ENCODE results near the gene BICD2.

The BICD2 gene

DNA sequence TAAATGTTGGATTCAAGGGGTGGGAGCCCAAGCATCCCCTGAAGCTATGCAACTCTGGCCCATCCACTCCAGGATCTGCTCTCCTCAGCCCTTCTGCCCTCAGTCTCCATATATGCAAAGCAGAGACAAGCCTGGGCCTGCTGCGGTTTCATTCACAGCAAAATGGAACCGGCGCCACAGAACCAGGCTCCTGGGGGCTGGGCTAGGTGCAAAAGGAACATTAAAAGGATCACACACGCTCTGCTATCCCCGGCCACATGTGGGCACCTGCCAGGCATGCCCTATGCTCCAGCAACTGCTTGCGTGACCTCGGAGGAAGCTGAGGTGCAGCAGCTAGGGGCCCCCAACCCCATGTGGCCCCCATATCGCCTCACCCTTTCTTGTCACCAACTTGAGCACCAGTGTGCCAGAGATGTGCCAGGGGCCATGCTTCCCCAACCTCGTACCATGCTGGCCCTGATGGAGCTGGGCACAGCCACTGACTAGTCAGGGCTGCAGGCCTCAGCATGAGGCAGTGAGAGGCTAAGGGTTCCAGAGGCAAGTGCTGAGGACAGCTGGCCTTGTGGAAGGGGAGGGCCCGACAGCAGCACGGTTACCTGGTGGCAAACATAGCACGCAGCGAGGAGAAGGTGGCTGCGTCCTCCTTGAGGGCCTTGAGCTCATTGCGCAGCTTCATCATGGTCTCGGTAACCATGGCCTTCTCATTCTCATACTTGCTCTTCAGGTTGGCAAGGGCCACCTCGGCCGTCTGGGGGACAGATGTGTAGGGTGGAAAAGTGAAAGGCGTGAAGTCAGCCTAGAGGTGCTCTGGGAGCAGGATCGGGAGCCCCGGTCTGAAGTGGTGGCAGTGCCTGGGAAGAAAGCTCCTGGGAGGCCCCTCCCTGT lies 47.2 kb downstream of the BICD2 start:
- Histone ChIP-seq H3K9ac (ENCODE audit: low read length) (peak overlapping the region; percentile 32), H3K79me2 (ENCODE audit: insufficient read depth, low read length) (peaks cover 3% of the 10 kb centered on the region), H4K20me1 (ENCODE audit: low read depth, low read length) (no peaks in the 10 kb centered on the region), H3K27ac (ENCODE audit: low read depth, low read length) (peak overlapping the region; percentile 88), H3K4me2 (ENCODE audit: low read depth, low read length, poor library complexity, severe bottlenecking) (peak overlapping the region; percentile 39), H3K9me2 (replicated peaks; ENCODE audit: insufficient read depth, low read length) (no peaks in the 10 kb centered on the region), H3K9me3 (ENCODE audit: insufficient read depth, low read length) (no peaks in the 10 kb centered on the region), H2AFZ (ENCODE audit: low read depth, low read length, severe bottlenecking) (no peak overlapping the region), H3K36me3 (ENCODE audit: low read length) (peaks cover 9% of the 10 kb centered on the region; the same call in 1 of the 2 replicates), H3K27me3 (ENCODE audit: low read length) (no peaks in the 10 kb centered on the region), H3F3A (ENCODE audit: insufficient read depth) (peaks cover 36% of the 10 kb centered on the region), H3K4me3 (ENCODE audit: insufficient read depth, low read length, poor library complexity, severe bottlenecking) (peak overlapping the region; percentile 6)
- TF ChIP-seq, protein P1, sequence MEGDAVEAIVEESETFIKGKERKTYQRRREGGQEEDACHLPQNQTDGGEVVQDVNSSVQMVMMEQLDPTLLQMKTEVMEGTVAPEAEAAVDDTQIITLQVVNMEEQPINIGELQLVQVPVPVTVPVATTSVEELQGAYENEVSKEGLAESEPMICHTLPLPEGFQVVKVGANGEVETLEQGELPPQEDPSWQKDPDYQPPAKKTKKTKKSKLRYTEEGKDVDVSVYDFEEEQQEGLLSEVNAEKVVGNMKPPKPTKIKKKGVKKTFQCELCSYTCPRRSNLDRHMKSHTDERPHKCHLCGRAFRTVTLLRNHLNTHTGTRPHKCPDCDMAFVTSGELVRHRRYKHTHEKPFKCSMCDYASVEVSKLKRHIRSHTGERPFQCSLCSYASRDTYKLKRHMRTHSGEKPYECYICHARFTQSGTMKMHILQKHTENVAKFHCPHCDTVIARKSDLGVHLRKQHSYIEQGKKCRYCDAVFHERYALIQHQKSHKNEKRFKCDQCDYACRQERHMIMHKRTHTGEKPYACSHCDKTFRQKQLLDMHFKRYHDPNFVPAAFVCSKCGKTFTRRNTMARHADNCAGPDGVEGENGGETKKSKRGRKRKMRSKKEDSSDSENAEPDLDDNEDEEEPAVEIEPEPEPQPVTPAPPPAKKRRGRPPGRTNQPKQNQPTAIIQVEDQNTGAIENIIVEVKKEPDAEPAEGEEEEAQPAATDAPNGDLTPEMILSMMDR (IDR thresholded peaks at IDR 0.05; ENCODE audit: insufficient read depth, low read length, poor library complexity, severe bottlenecking): no peak

DNA sequence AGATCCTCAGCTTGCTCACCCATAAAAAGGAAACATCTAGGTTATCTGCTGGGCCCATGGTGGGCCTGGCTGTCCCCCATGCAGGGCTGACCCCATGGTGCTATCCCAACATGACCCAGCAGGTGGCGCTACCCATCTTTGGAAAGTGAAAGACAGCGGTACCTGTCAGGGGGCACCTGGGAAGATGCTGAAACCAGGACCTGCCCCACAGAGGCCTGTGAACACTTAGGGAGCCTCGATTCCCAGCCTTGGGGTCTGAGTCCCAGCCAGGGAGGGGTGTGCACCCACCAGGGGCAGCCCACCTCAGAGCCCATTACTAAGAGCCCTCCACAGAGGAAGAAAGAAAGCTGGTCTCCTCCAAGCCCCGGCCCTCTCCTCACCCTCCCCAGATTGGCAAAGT lies 48.1 kb downstream of the BICD2 start:
- no peak overlapping the region for H3K4me3 ChIP-seq (ENCODE audit: insufficient read depth, low read length, poor library complexity, severe bottlenecking)
- TF ChIP-seq, protein P1 (IDR thresholded peaks at IDR 0.05; ENCODE audit: insufficient read depth, low read length, poor library complexity, severe bottlenecking): peak; percentile 84
- TF ChIP-seq EZH2phosphoT487 (conservative IDR thresholded peaks at IDR 0.05; ENCODE audit: low read length): no peak
- peaks cover 12% of the 10 kb centered on the region; the same call in 1 of the 2 replicates for H3K36me3 ChIP-seq (ENCODE audit: low read length)
- H3F3A ChIP-seq (ENCODE audit: insufficient read depth): peaks cover 27% of the 10 kb centered on the region
- H3K4me2 ChIP-seq (ENCODE audit: low read depth, low read length, poor library complexity, severe bottlenecking): peak overlapping the region; percentile 39
- H3K27ac ChIP-seq (ENCODE audit: low read depth, low read length): peak overlapping the region; percentile 88
- no peaks in the 10 kb centered on the region for H3K27me3 ChIP-seq (ENCODE audit: low read length)
- no peak overlapping the region for H2AFZ ChIP-seq (ENCODE audit: low read depth, low read length, severe bottlenecking)
- no peaks in the 10 kb centered on the region for H3K9me3 ChIP-seq (ENCODE audit: insufficient read depth, low read length)
- H3K9ac ChIP-seq (ENCODE audit: low read length): peak overlapping the region; percentile 32
- peaks cover 3% of the 10 kb centered on the region for H3K79me2 ChIP-seq (ENCODE audit: insufficient read depth, low read length)
- no peaks in the 10 kb centered on the region for H3K9me2 ChIP-seq (replicated peaks; ENCODE audit: insufficient read depth, low read length)
- H4K20me1 ChIP-seq (ENCODE audit: low read depth, low read length): no peaks in the 10 kb centered on the region

DNA sequence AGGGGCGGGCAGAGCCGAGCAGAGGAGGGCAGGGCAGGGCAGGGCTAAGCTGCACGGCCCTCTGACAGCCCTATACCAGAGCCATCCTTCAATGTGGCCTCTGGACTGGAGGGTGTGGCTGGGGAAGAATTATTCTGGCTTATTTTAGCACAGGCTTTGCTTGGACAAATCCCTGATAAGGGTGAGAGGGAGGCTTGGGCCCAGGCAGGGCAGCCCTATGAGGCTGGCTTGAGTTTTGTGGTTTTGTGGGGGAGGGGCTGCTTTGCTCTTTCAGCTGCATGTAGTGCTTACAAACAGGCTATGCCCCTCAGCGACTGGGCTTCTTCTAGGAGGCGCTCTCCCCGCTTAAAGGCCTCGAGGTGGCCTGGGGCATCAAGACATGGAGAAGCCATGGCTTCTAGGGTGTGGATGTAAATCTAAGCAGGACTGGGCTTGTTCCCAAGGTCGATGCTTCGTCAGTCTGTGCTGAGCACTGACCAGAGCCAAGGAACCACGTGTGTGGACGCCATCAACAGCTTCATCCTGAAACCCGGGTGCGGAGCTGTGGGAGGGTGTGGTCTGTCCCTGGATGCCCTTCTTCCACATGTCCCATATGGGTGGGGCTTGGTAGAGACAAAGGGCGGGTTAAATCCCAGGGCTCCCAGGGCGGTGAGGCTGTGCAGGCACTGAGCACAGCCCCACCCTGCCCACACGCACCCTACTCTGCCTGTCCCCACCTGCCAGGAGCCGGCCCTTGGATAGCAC lies 49.0 kb downstream of the BICD2 start:
- no peaks in the 10 kb centered on the region for H3K9me2 ChIP-seq (replicated peaks; ENCODE audit: insufficient read depth, low read length)
- no peaks in the 10 kb centered on the region for H3K9me3 ChIP-seq (ENCODE audit: insufficient read depth, low read length)
- peaks cover 15% of the 10 kb centered on the region; the same call in 1 of the 2 replicates for H3K36me3 ChIP-seq (ENCODE audit: low read length)
- H4K20me1 ChIP-seq (ENCODE audit: low read depth, low read length): no peaks in the 10 kb centered on the region
- no peak overlapping the region for H3K27ac ChIP-seq (ENCODE audit: low read depth, low read length)
- no peak overlapping the region for H2AFZ ChIP-seq (ENCODE audit: low read depth, low read length, severe bottlenecking)
- H3K27me3 ChIP-seq (ENCODE audit: low read length): no peaks in the 10 kb centered on the region
- no peak overlapping the region for H3K4me3 ChIP-seq (ENCODE audit: insufficient read depth, low read length, poor library complexity, severe bottlenecking)
- TF ChIP-seq, protein P1 (IDR thresholded peaks at IDR 0.05; ENCODE audit: insufficient read depth, low read length, poor library complexity, severe bottlenecking): no peak
- TF ChIP-seq EZH2phosphoT487 (conservative IDR thresholded peaks at IDR 0.05; ENCODE audit: low read length): no peak
- H3F3A ChIP-seq (ENCODE audit: insufficient read depth): peaks cover 18% of the 10 kb centered on the region
- H3K4me2 ChIP-seq (ENCODE audit: low read depth, low read length, poor library complexity, severe bottlenecking): no peak overlapping the region
- peaks cover 3% of the 10 kb centered on the region for H3K79me2 ChIP-seq (ENCODE audit: insufficient read depth, low read length)
- no peak overlapping the region for H3K9ac ChIP-seq (ENCODE audit: low read length)
